HEK293 (cell line): ENCODE data around the gene SMARCA1.

Source experiments
- CTCF ChIA-PET: fragments of 350-600 bp; formaldehyde crosslinking; extraction: SDS; loops from one replicate; lab custom pipeline; 2021; ENCODE audit warnings: antibody characterized with exemption; lab: Yijun Ruan, JAX
- POLR2A ChIA-PET: fragments of 300-600 bp; formaldehyde crosslinking; extraction: SDS; loops from one replicate; lab custom pipeline; 2020; ENCODE audit warnings: antibody characterized with exemption, inconsistent platforms; lab: Yijun Ruan, JAX
- H3K27ac ChIP-seq: fragments of 200-500 bp; sonication (Bioruptor generic); 2 replicates; pipeline ENCODE4 v1.5.1; 2014; ENCODE audit warnings: low read depth, low read length, control low read depth, inconsistent platforms; ENCODE audit errors: extremely low read depth
- H3K36me3 ChIP-seq, 2 experiments: fragments of 200-500 bp in 1 of 2; sonication (Bioruptor generic) in 1 of 2; 1 replicate in 1 of 2; 2 replicates in 1 of 2; pipeline ENCODE4 v1.5.1; 2014 to 2017; ENCODE audit warnings: inconsistent platforms in 2 of 2, low read length in 2 of 2; ENCODE audit not compliant: control insufficient read depth in 2 of 2, insufficient read depth in 1 of 2
- H3K4me1 ChIP-seq: fragments of 200-500 bp; sonication (Bioruptor generic); 2 replicates; pipeline ENCODE4 v1.5.1; 2014; ENCODE audit warnings: mild to moderate bottlenecking, low read length, inconsistent platforms; ENCODE audit not compliant: control insufficient read depth, insufficient read depth
- H3K4me3 ChIP-seq: 2 replicates; pipeline ENCODE4 v1.5.1; 2011; ENCODE audit warnings: low read depth, mild to moderate bottlenecking, control low read depth, low read length, moderate library complexity
- H3K9me3 ChIP-seq: fragments of 200-500 bp; sonication (Bioruptor generic); 2 replicates; pipeline ENCODE4 v1.5.1; 2014; ENCODE audit warnings: low read depth, low read length, inconsistent platforms; ENCODE audit not compliant: control insufficient read depth, insufficient read depth
- OVOL3 ChIP-seq: fragments of 450-650 bp; formaldehyde crosslinking; IDR thresholded peaks from 2 replicates; pipeline ENCODE4 v1.5.1; 2016; ENCODE audit warnings: missing biosample characterization, missing genetic modification characterization
- PRDM1 ChIP-seq: fragments of 450-650 bp; formaldehyde crosslinking; IDR thresholded peaks from 2 replicates; pipeline ENCODE4; 2016; ENCODE audit warnings: missing biosample characterization, missing genetic modification characterization
- ZEB2 ChIP-seq: fragments of 450-650 bp; formaldehyde crosslinking; IDR thresholded peaks from 2 replicates; pipeline ENCODE4 v1.5.1; 2016; ENCODE audit warnings: missing biosample characterization, missing genetic modification characterization
- ZIC2 ChIP-seq: fragments of 450-650 bp; formaldehyde crosslinking; IDR thresholded peaks from 2 replicates; pipeline ENCODE4 v1.5.1; 2016; ENCODE audit warnings: missing biosample characterization, missing genetic modification characterization
- ZNF132 ChIP-seq: fragments of 450-650 bp; formaldehyde crosslinking; IDR thresholded peaks from 2 replicates; pipeline ENCODE4 v1.5.1; 2017; ENCODE audit warnings: missing biosample characterization, missing genetic modification characterization, borderline replicate concordance
- ZNF169 ChIP-seq: fragments of 450-650 bp; formaldehyde crosslinking; IDR thresholded peaks from 2 replicates; pipeline ENCODE4 v1.5.1; 2016; ENCODE audit warnings: missing biosample characterization, missing genetic modification characterization
- ZNF2 ChIP-seq: fragments of 450-650 bp; formaldehyde crosslinking; IDR thresholded peaks from 2 replicates; pipeline ENCODE4 v1.5.1; 2016; ENCODE audit warnings: missing biosample characterization, missing genetic modification characterization
- ZNF266 ChIP-seq: fragments of 450-650 bp; formaldehyde crosslinking; IDR thresholded peaks from 2 replicates; pipeline ENCODE4 v1.5.1; 2016; ENCODE audit warnings: missing biosample characterization, missing genetic modification characterization, low read depth
- ZNF324 ChIP-seq: fragments of 450-650 bp; formaldehyde crosslinking; IDR thresholded peaks from 2 replicates; pipeline ENCODE4 v1.5.1; 2016; ENCODE audit warnings: missing biosample characterization, missing genetic modification characterization
- ZNF677 ChIP-seq: fragments of 450-650 bp; IDR thresholded peaks from 2 replicates; pipeline ENCODE4 v1.5.0; 2018; ENCODE audit warnings: missing biosample characterization, mild to moderate bottlenecking, missing genetic modification characterization, moderate library complexity
- TF ChIP-seq, protein P1 (sequence below): fragments of 450-650 bp; formaldehyde crosslinking; IDR thresholded peaks from 2 replicates; pipeline ENCODE4 v1.5.1; 2017; ENCODE audit warnings: missing biosample characterization, missing genetic modification characterization
- TF ChIP-seq, protein P2 (sequence below): fragments of 450-650 bp; formaldehyde crosslinking; conservative IDR thresholded peaks from 2 replicates; pipeline ENCODE4 v1.5.1; 2016; ENCODE audit warnings: low read depth, missing biosample characterization, missing genetic modification characterization
- TF ChIP-seq, protein P3 (sequence below): fragments of 450-650 bp; formaldehyde crosslinking; IDR thresholded peaks from 2 replicates; pipeline ENCODE4 v1.5.1; 2017; ENCODE audit warnings: missing biosample characterization, missing genetic modification characterization
- TF ChIP-seq, protein P4 (sequence below): fragments of 450-650 bp; formaldehyde crosslinking; IDR thresholded peaks from 2 replicates; pipeline ENCODE4 v1.5.1; 2016; ENCODE audit warnings: missing biosample characterization, missing genetic modification characterization
- TF ChIP-seq, protein P5 (sequence below): fragments of 450-650 bp; formaldehyde crosslinking; IDR thresholded peaks from 2 replicates; pipeline ENCODE4 v1.5.1; 2016; ENCODE audit warnings: missing biosample characterization, missing genetic modification characterization
- TF ChIP-seq, protein P6 (sequence below): fragments of 450-650 bp; formaldehyde crosslinking; IDR thresholded peaks from 2 replicates; pipeline ENCODE4 v1.5.1; 2017; ENCODE audit warnings: missing biosample characterization, missing genetic modification characterization

Gene SMARCA1

DNA sequence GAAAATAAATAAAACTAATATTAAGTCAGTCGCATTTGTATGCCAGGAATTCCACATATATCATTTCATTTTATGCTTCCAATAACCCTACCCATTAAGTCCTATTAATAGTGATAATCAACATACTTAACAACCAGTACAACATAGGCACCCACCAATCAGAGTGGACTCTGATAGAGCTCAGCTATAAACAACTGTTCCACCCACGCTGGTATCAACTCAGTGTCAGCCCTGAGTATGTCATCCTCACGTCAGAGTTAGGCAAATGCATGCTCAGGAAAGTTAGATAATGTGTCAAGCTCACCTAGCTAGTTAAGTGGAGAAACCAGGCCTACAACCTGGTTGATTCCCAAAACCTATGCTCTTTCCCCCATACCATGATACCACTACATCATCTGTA lies 89.3 kb downstream of the SMARCA1 start:
- CTCF ChIA-PET: no interaction called here
- POLR2A ChIA-PET: no interaction called here

More for the DNA sequence above, 89.3 kb downstream of the SMARCA1 start:
- no peaks in the 10 kb centered on the region for H3K4me1 ChIP-seq
- H3K4me3 ChIP-seq: no peak overlapping the region
- no peaks in the 10 kb centered on the region for H3K9me3 ChIP-seq
- TF ChIP-seq ZNF324 (tag by site-specific recombination) (no peak), ZEB2 (tag by site-specific recombination) (no peak), PRDM1 (tag by site-specific recombination) (no peak), ZIC2 (tag by site-specific recombination) (no peak), OVOL3 (no peak), ZNF266 (tag by site-specific recombination) (no peak), ZNF677 (tag by site-specific recombination) (no peak), ZNF169 (tag by site-specific recombination) (no peak), ZNF2 (tag by site-specific recombination) (no peak), ZNF132 (tag by site-specific recombination) (no peak)
- TF ChIP-seq, protein P1, sequence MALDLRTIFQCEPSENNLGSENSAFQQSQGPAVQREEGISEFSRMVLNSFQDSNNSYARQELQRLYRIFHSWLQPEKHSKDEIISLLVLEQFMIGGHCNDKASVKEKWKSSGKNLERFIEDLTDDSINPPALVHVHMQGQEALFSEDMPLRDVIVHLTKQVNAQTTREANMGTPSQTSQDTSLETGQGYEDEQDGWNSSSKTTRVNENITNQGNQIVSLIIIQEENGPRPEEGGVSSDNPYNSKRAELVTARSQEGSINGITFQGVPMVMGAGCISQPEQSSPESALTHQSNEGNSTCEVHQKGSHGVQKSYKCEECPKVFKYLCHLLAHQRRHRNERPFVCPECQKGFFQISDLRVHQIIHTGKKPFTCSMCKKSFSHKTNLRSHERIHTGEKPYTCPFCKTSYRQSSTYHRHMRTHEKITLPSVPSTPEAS (tag by site-specific recombination): no peak
- TF ChIP-seq, protein P2, sequence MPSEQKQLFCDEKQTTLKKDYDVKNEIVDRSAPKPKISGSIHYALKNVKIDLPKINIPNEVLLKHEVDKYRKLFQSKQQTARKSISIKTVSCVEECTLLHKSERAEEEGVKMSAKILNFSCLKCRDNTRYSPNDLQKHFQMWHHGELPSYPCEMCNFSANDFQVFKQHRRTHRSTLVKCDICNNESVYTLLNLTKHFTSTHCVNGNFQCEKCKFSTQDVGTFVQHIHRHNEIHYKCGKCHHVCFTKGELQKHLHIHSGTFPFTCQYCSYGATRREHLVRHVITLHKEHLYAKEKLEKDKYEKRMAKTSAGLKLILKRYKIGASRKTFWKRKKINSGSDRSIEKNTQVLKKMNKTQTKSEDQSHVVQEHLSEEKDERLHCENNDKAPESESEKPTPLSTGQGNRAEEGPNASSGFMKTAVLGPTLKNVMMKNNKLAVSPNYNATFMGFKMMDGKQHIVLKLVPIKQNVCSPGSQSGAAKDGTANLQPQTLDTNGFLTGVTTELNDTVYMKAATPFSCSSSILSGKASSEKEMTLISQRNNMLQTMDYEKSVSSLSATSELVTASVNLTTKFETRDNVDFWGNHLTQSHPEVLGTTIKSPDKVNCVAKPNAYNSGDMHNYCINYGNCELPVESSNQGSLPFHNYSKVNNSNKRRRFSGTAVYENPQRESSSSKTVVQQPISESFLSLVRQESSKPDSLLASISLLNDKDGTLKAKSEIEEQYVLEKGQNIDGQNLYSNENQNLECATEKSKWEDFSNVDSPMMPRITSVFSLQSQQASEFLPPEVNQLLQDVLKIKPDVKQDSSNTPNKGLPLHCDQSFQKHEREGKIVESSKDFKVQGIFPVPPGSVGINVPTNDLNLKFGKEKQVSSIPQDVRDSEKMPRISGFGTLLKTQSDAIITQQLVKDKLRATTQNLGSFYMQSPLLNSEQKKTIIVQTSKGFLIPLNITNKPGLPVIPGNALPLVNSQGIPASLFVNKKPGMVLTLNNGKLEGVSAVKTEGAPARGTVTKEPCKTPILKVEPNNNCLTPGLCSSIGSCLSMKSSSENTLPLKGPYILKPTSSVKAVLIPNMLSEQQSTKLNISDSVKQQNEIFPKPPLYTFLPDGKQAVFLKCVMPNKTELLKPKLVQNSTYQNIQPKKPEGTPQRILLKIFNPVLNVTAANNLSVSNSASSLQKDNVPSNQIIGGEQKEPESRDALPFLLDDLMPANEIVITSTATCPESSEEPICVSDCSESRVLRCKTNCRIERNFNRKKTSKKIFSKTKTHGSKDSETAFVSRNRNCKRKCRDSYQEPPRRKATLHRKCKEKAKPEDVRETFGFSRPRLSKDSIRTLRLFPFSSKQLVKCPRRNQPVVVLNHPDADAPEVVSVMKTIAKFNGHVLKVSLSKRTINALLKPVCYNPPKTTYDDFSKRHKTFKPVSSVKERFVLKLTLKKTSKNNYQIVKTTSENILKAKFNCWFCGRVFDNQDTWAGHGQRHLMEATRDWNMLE (tag by site-specific recombination): no peak
- TF ChIP-seq, protein P3, sequence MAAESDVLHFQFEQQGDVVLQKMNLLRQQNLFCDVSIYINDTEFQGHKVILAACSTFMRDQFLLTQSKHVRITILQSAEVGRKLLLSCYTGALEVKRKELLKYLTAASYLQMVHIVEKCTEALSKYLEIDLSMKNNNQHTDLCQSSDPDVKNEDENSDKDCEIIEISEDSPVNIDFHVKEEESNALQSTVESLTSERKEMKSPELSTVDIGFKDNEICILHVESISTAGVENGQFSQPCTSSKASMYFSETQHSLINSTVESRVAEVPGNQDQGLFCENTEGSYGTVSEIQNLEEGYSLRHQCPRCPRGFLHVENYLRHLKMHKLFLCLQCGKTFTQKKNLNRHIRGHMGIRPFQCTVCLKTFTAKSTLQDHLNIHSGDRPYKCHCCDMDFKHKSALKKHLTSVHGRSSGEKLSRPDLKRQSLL (tag by site-specific recombination): no peak
- TF ChIP-seq, protein P4, sequence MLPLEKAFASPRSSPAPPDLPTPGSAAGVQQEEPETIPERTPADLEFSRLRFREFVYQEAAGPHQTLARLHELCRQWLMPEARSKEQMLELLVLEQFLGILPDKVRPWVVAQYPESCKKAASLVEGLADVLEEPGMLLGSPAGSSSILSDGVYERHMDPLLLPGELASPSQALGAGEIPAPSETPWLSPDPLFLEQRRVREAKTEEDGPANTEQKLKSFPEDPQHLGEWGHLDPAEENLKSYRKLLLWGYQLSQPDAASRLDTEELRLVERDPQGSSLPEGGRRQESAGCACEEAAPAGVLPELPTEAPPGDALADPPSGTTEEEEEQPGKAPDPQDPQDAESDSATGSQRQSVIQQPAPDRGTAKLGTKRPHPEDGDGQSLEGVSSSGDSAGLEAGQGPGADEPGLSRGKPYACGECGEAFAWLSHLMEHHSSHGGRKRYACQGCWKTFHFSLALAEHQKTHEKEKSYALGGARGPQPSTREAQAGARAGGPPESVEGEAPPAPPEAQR (tag by site-specific recombination): no peak
- TF ChIP-seq, protein P5, sequence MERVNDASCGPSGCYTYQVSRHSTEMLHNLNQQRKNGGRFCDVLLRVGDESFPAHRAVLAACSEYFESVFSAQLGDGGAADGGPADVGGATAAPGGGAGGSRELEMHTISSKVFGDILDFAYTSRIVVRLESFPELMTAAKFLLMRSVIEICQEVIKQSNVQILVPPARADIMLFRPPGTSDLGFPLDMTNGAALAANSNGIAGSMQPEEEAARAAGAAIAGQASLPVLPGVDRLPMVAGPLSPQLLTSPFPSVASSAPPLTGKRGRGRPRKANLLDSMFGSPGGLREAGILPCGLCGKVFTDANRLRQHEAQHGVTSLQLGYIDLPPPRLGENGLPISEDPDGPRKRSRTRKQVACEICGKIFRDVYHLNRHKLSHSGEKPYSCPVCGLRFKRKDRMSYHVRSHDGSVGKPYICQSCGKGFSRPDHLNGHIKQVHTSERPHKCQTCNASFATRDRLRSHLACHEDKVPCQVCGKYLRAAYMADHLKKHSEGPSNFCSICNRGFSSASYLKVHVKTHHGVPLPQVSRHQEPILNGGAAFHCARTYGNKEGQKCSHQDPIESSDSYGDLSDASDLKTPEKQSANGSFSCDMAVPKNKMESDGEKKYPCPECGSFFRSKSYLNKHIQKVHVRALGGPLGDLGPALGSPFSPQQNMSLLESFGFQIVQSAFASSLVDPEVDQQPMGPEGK: no peak
- TF ChIP-seq, protein P6, sequence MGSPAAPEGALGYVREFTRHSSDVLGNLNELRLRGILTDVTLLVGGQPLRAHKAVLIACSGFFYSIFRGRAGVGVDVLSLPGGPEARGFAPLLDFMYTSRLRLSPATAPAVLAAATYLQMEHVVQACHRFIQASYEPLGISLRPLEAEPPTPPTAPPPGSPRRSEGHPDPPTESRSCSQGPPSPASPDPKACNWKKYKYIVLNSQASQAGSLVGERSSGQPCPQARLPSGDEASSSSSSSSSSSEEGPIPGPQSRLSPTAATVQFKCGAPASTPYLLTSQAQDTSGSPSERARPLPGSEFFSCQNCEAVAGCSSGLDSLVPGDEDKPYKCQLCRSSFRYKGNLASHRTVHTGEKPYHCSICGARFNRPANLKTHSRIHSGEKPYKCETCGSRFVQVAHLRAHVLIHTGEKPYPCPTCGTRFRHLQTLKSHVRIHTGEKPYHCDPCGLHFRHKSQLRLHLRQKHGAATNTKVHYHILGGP: no peak
- no peaks in the 10 kb centered on the region for H3K36me3 ChIP-seq
- H3K27ac ChIP-seq: no peak overlapping the region
